ENCODE data around the gene CTU1. TPM values are rescaled to one million over a fixed set of nuclear protein-coding genes. Genes with fewer than 3 reads are reported as not detected.
A peak's percentile ranks its signal among the peaks of the same experiment; 100 is the strongest.

The CTU1 gene
- total and polyA plus RNA-seq, 2 donors (not counting 1 experiment from before 2014, with no cell fraction given) = 8.1 to 8.4 TPM

- Histone ChIP-seq H3K27ac (ENCODE audit: low read length in 2 of 2) (no peak overlapping the region), H3K27me3 (replicated peaks in 1 of 4; ENCODE audit: control extremely low read depth in 1 of 4, control insufficient read depth in 3 of 4, insufficient read depth in 4 of 4, low read length in 3 of 4) (peaks cover 0 to 36% (median 6%) of the 10 kb centered on the region in 4 experiments), H3K4me1 (ENCODE audit: control insufficient read depth in 2 of 2, insufficient read depth in 2 of 2, low read length in 2 of 2) (peaks cover 4 to 23% of the 10 kb centered on the region in 2 donors), H3K4me3 (ENCODE audit: control extremely low read depth in 1 of 5, extremely low read depth in 1 of 5, insufficient read depth in 1 of 5, low read depth in 2 of 5, low read length in 4 of 5) (no peak overlapping the region), H3K9ac (ENCODE audit: low read length) (no peak overlapping the region), H2AFZ (ENCODE audit: insufficient read depth, low read depth, low read length, poor library complexity, severe bottlenecking) (no peak overlapping the region), H4K20me1 (ENCODE audit: control insufficient read depth, insufficient read depth, low read length, poor library complexity, severe bottlenecking) (no peaks in the 10 kb centered on the region), H3K9me3 (ENCODE audit: control extremely low read depth in 1 of 3, control insufficient read depth in 2 of 3, insufficient read depth in 1 of 3, low read length in 2 of 3) (peaks cover 0 to 7% (median 0%) of the 10 kb centered on the region in 3 donors), H3K36me3 (replicated peaks in 1 of 2; ENCODE audit: control extremely low read depth in 1 of 2, control insufficient read depth in 1 of 2, extremely low read depth in 1 of 2, insufficient read depth in 2 of 2, low read length in 1 of 2) (no peaks in the 10 kb centered on the region), H3K79me2 (ENCODE audit: control insufficient read depth, insufficient read depth, low read length) (no peaks in the 10 kb centered on the region), H3K4me2 (replicated peaks; ENCODE audit: low read depth, low read length, poor library complexity, severe bottlenecking) (no peak overlapping the region)
- ATAC-seq (ENCODE audit: low read depth) (no peak), DNase-seq (no peak)
- H3K9me3 Mint-ChIP-seq (ENCODE audit: insufficient read depth) = no peaks in the 10 kb centered on the region
- 75% methylated on average over 4 of the region's 6 CpGs for WGBS (ENCODE audit: insufficient coverage)
- ChIA-PET POLR2A (no interaction called here), CTCF (no interaction called here)
- intact Hi-C loops (cut with micrococcal nuclease) = no loop called here
- TF ChIP-seq CTCF (IDR thresholded peaks at IDR 0.05) (no peak), EZH2 (IDR thresholded peaks at IDR 0.05; ENCODE audit: borderline replicate concordance, insufficient read depth, low read depth, low read length, poor library complexity, severe bottlenecking) (no peak)
- H3K4me1 Mint-ChIP-seq = peaks cover 23% of the 10 kb centered on the region
- peaks cover 56% of the 10 kb centered on the region for H3K27me3 Mint-ChIP-seq
- H3K27ac Mint-ChIP-seq = no peak overlapping the region
- no peak overlapping the region for H3K4me3 Mint-ChIP-seq
Observed at GRCh38 chr19:51140441-51140840, 32.2 kb upstream of the CTU1 start.

- no peaks in the 10 kb centered on the region for H4K20me1 ChIP-seq (ENCODE audit: control insufficient read depth, insufficient read depth, low read length, poor library complexity, severe bottlenecking)
- TF ChIP-seq EZH2 (IDR thresholded peaks at IDR 0.05; ENCODE audit: borderline replicate concordance, insufficient read depth, low read depth, low read length, poor library complexity, severe bottlenecking) = no peak
- no peak for TF ChIP-seq CTCF (IDR thresholded peaks at IDR 0.05)
- no peaks in the 10 kb centered on the region for H3K36me3 ChIP-seq (replicated peaks in 1 of 2; ENCODE audit: control extremely low read depth in 1 of 2, control insufficient read depth in 1 of 2, extremely low read depth in 1 of 2, insufficient read depth in 2 of 2, low read length in 1 of 2)
- H3K4me1 ChIP-seq (ENCODE audit: control insufficient read depth in 2 of 2, insufficient read depth in 2 of 2, low read length in 2 of 2) = peaks cover 4 to 23% of the 10 kb centered on the region in 2 donors
- no peak overlapping the region for H2AFZ ChIP-seq (ENCODE audit: insufficient read depth, low read depth, low read length, poor library complexity, severe bottlenecking)
- intact Hi-C loops (cut with micrococcal nuclease) = no loop called here
- H3K9me3 ChIP-seq (ENCODE audit: control extremely low read depth in 1 of 3, control insufficient read depth in 2 of 3, insufficient read depth in 1 of 3, low read length in 2 of 3) = peaks cover 0 to 7% (median 0%) of the 10 kb centered on the region in 3 donors
- Mint-ChIP-seq H3K9me3 (ENCODE audit: insufficient read depth) (no peaks in the 10 kb centered on the region), H3K27ac (no peak overlapping the region), H3K4me3 (peak overlapping the region; percentile 12), H3K4me1 (peaks cover 23% of the 10 kb centered on the region), H3K27me3 (peaks cover 59% of the 10 kb centered on the region)
- ChIA-PET CTCF (no interaction called here), POLR2A (no interaction called here)
- H3K4me3 ChIP-seq (ENCODE audit: control extremely low read depth in 1 of 5, extremely low read depth in 1 of 5, insufficient read depth in 1 of 5, low read depth in 2 of 5, low read length in 4 of 5) = no peak overlapping the region
- H3K27ac ChIP-seq (ENCODE audit: low read length in 2 of 2) = no peak overlapping the region
- H3K79me2 ChIP-seq (ENCODE audit: control insufficient read depth, insufficient read depth, low read length) = no peaks in the 10 kb centered on the region
- ATAC-seq (ENCODE audit: low read depth) (no peak), DNase-seq (no peak)
- peaks cover 0 to 36% (median 6%) of the 10 kb centered on the region in 4 experiments for H3K27me3 ChIP-seq (replicated peaks in 1 of 4; ENCODE audit: control extremely low read depth in 1 of 4, control insufficient read depth in 3 of 4, insufficient read depth in 4 of 4, low read length in 3 of 4)
- H3K9ac ChIP-seq (ENCODE audit: low read length) = no peak overlapping the region
- 0% methylated on average over 1 of the region's 4 CpGs for WGBS (ENCODE audit: insufficient coverage)
- peak overlapping the region; percentile 33 for H3K4me2 ChIP-seq (replicated peaks; ENCODE audit: low read depth, low read length, poor library complexity, severe bottlenecking)
Observed at GRCh38 chr19:51139299-51140014, 31.2 kb upstream of the CTU1 start.

All from B cell (primary cell).